Trophoblast cell (in vitro differentiated cells and primary cell): ENCODE data around the gene EIF2B5.

ENCODE experiments used
- DNase-seq, 2 donors: peaks; one replicate each; pipeline ENCODE4 v3.0.0-alpha.2; 2016
- H2AFZ ChIP-seq: 2 replicates; pipeline ENCODE4 v1.6.1; 2013; ENCODE audit warnings: low read length, moderate library complexity, mild to moderate bottlenecking; ENCODE audit not compliant: insufficient read depth, poor library complexity
- H2AK5ac ChIP-seq: 2 replicates; pipeline ENCODE4 v1.6.1; 2013; ENCODE audit warnings: mild to moderate bottlenecking, low read length
- H2BK120ac ChIP-seq: 2 replicates; pipeline ENCODE4 v1.6.1; 2013; ENCODE audit warnings: low read length, mild to moderate bottlenecking, moderate library complexity; ENCODE audit not compliant: insufficient read depth, poor library complexity
- H2BK12ac ChIP-seq: 2 replicates; pipeline ENCODE4 v1.6.1; 2013; ENCODE audit warnings: mild to moderate bottlenecking, low read length, moderate library complexity
- H2BK5ac ChIP-seq: 2 replicates; pipeline ENCODE4 v1.6.1; 2013; ENCODE audit warnings: low read length, low read depth, moderate library complexity, mild to moderate bottlenecking; ENCODE audit not compliant: poor library complexity
- H3K14ac ChIP-seq: 2 replicates; pipeline ENCODE4 v1.6.1; 2013; ENCODE audit warnings: mild to moderate bottlenecking, low read length
- H3K18ac ChIP-seq: 2 replicates; pipeline ENCODE4 v1.6.1; 2013; ENCODE audit warnings: mild to moderate bottlenecking, low read length
- H3K23ac ChIP-seq: 2 replicates; pipeline ENCODE4 v1.6.1; 2013; ENCODE audit warnings: low read length
- H3K27ac ChIP-seq: 2 replicates; pipeline ENCODE4 v1.5.1; 2013; ENCODE audit warnings: low read depth, mild to moderate bottlenecking, inconsistent platforms, low read length, moderate library complexity
- H3K27me3 ChIP-seq: 2 replicates; pipeline ENCODE4 v1.6.1; 2013; ENCODE audit warnings: inconsistent platforms, mild to moderate bottlenecking, low read length, moderate library complexity; ENCODE audit not compliant: insufficient read depth
- H3K36me3 ChIP-seq, 2 experiments: 1 replicate in 1 of 2; 2 replicates in 1 of 2; pipeline ENCODE4 v1.6.1; 2013; ENCODE audit warnings: low read length in 2 of 2, mild to moderate bottlenecking in 2 of 2, moderate library complexity in 1 of 2; ENCODE audit not compliant: insufficient read depth in 2 of 2, control insufficient read depth in 1 of 2
- H3K4ac ChIP-seq: 2 replicates; pipeline ENCODE4 v1.6.1; 2013; ENCODE audit warnings: low read depth, mild to moderate bottlenecking, low read length, moderate library complexity
- H3K4me1 ChIP-seq, 2 experiments: 1 replicate in 1 of 2; 2 replicates in 1 of 2; pipeline ENCODE4 v1.6.1; 2013; ENCODE audit warnings: low read length in 2 of 2, mild to moderate bottlenecking in 2 of 2, moderate library complexity in 1 of 2; ENCODE audit not compliant: insufficient read depth in 2 of 2, control insufficient read depth in 1 of 2
- H3K4me2 ChIP-seq: 2 replicates; pipeline ENCODE4 v1.6.1; 2013; ENCODE audit warnings: inconsistent platforms, mild to moderate bottlenecking, low read length, moderate library complexity
- H3K4me3 ChIP-seq: 2 replicates; pipeline ENCODE4 v1.5.1; 2013; ENCODE audit warnings: mild to moderate bottlenecking, low read depth, low read length, inconsistent platforms
- H3K79me1 ChIP-seq: one replicate; pipeline ENCODE4 v1.6.1; 2013; ENCODE audit warnings: low read length
- H3K79me2 ChIP-seq: 2 replicates; pipeline ENCODE4 v1.6.1; 2013; ENCODE audit warnings: low read length, mild to moderate bottlenecking; ENCODE audit not compliant: control insufficient read depth, insufficient read depth, poor library complexity
- H3K9ac ChIP-seq: 2 replicates; pipeline ENCODE4 v1.6.1; 2013; ENCODE audit warnings: mild to moderate bottlenecking, low read length
- H3K9me3 ChIP-seq: 2 replicates; pipeline ENCODE4 v1.6.1; 2013; ENCODE audit warnings: low read depth, mild to moderate bottlenecking, control low read depth, inconsistent platforms, low read length; ENCODE audit not compliant: insufficient read depth
- H4K12ac ChIP-seq: 2 replicates; pipeline ENCODE4 v1.6.1; 2013; ENCODE audit warnings: low read depth, mild to moderate bottlenecking, low read length, moderate library complexity
- H4K8ac ChIP-seq: 2 replicates; pipeline ENCODE4 v1.6.1; 2013; ENCODE audit warnings: low read depth, mild to moderate bottlenecking, low read length, moderate library complexity
- H4K91ac ChIP-seq: one replicate; pipeline ENCODE4 v1.6.1; 2013; ENCODE audit warnings: low read depth, mild to moderate bottlenecking, low read length, moderate library complexity
- WGBS: extraction: QIAGEN DNeasy Blood & Tissue Kit; methylation state at CpG from one replicate; pipeline ENCODE4 v1.1.7; 2013; ENCODE audit warnings: missing lambda C conversion rate; ENCODE audit not compliant: insufficient read length, insufficient coverage; ENCODE audit errors: extremely low coverage; 5-methylcytosine and 5-hydroxymethylcytosine counted together

The EIF2B5 gene

GRCh38 chr3:184188080-184188479 is 52.9 kb downstream of the EIF2B5 start:
- DNase-seq, result no peak
- no peak overlapping the region for H3K4me3 ChIP-seq
- H4K8ac ChIP-seq, result no peak overlapping the region
- peaks cover 0 to 7% of the 10 kb centered on the region in 2 experiments for H3K4me1 ChIP-seq
- no peak overlapping the region for H3K14ac ChIP-seq
- no peak overlapping the region for H3K9ac ChIP-seq
- H3K4me2 ChIP-seq, result no peak overlapping the region
- no peak overlapping the region for H4K12ac ChIP-seq
- H3K18ac ChIP-seq, result no peak overlapping the region
- no peak overlapping the region for H4K91ac ChIP-seq
- H2BK12ac ChIP-seq, result no peak overlapping the region
- H3K4ac ChIP-seq, result no peak overlapping the region
- H2AFZ ChIP-seq, result no peak overlapping the region
- peaks cover 48 to 59% of the 10 kb centered on the region in 2 experiments for H3K36me3 ChIP-seq
- no peak overlapping the region for H2AK5ac ChIP-seq
- peaks cover 10% of the 10 kb centered on the region for H3K79me1 ChIP-seq
- no peaks in the 10 kb centered on the region for H3K27me3 ChIP-seq
- peaks cover 3% of the 10 kb centered on the region for H3K9me3 ChIP-seq
- no CpG with 5 or more reads among the region's 17 CpGs for WGBS
- H3K79me2 ChIP-seq, result peaks cover 11% of the 10 kb centered on the region
- H2BK5ac ChIP-seq, result no peak overlapping the region
- no peak overlapping the region for H2BK120ac ChIP-seq
- no peak overlapping the region for H3K27ac ChIP-seq
- H3K23ac ChIP-seq, result no peak overlapping the region

GRCh38 chr3:184189421-184189820 is 54.3 kb downstream of the EIF2B5 start:
- H3K14ac ChIP-seq, result no peak overlapping the region
- H2AK5ac ChIP-seq, result no peak overlapping the region
- peaks cover 11% of the 10 kb centered on the region for H3K79me2 ChIP-seq
- peaks cover 10% of the 10 kb centered on the region for H3K79me1 ChIP-seq
- no peak overlapping the region for H2BK120ac ChIP-seq
- H3K36me3 ChIP-seq, result peaks cover 47 to 58% of the 10 kb centered on the region in 2 experiments
- H3K9ac ChIP-seq, result no peak overlapping the region
- H3K23ac ChIP-seq, result no peak overlapping the region
- H3K4me1 ChIP-seq, result peaks cover 0 to 7% of the 10 kb centered on the region in 2 experiments
- no peak overlapping the region for H4K12ac ChIP-seq
- no peak overlapping the region for H3K4me2 ChIP-seq
- no peak overlapping the region for H2AFZ ChIP-seq
- peaks cover 3% of the 10 kb centered on the region for H3K9me3 ChIP-seq
- no peak overlapping the region for H3K4me3 ChIP-seq
- H2BK12ac ChIP-seq, result no peak overlapping the region
- H4K91ac ChIP-seq, result no peak overlapping the region
- no peak for DNase-seq
- no peak overlapping the region for H4K8ac ChIP-seq
- H3K27me3 ChIP-seq, result no peaks in the 10 kb centered on the region
- no peak overlapping the region for H2BK5ac ChIP-seq
- no peak overlapping the region for H3K18ac ChIP-seq
- no CpG with 5 or more reads among the region's 13 CpGs for WGBS
- no peak overlapping the region for H3K27ac ChIP-seq
- H3K4ac ChIP-seq, result no peak overlapping the region

- H2BK12ac ChIP-seq, result no peak overlapping the region
- no CpG with 5 or more reads among the region's 10 CpGs for WGBS
- DNase-seq, result no peak
Measured at GRCh38 chr3:184192889-184193288, 57.7 kb downstream of the EIF2B5 start.

GRCh38 chr3:184193991-184194539 is 58.9 kb downstream of the EIF2B5 start:
- Histone ChIP-seq H2BK5ac (no peak overlapping the region), H3K23ac (no peak overlapping the region), H3K79me2 (no peaks in the 10 kb centered on the region), H3K9me3 (no peaks in the 10 kb centered on the region), H3K18ac (no peak overlapping the region), H2AFZ (no peak overlapping the region), H3K79me1 (no peaks in the 10 kb centered on the region), H2AK5ac (no peak overlapping the region), H3K27ac (no peak overlapping the region), H4K8ac (no peak overlapping the region), H3K4ac (no peak overlapping the region), H3K36me3 (peaks cover 43 to 50% of the 10 kb centered on the region in 2 experiments), H2BK120ac (no peak overlapping the region), H3K9ac (no peak overlapping the region), H4K12ac (no peak overlapping the region), H3K27me3 (no peaks in the 10 kb centered on the region), H3K4me3 (no peak overlapping the region), H4K91ac (no peak overlapping the region), H2BK12ac (no peak overlapping the region), H3K14ac (no peak overlapping the region), H3K4me2 (no peak overlapping the region), H3K4me1 (no peaks in the 10 kb centered on the region)
- DNase-seq, result no peak
- no CpG with 5 or more reads among the region's 9 CpGs for WGBS

More at GRCh38 chr3:184192889-184193288, 57.7 kb downstream of the EIF2B5 start:
- Histone ChIP-seq H3K79me2 (no peaks in the 10 kb centered on the region), H2AFZ (no peak overlapping the region), H3K18ac (no peak overlapping the region), H3K23ac (no peak overlapping the region), H3K36me3 (peaks cover 54 to 62% of the 10 kb centered on the region in 2 experiments), H3K14ac (no peak overlapping the region), H3K4ac (no peak overlapping the region), H4K91ac (no peak overlapping the region), H4K12ac (no peak overlapping the region), H3K27ac (no peak overlapping the region), H3K9me3 (no peaks in the 10 kb centered on the region), H2AK5ac (no peak overlapping the region), H2BK120ac (no peak overlapping the region), H3K4me1 (no peaks in the 10 kb centered on the region), H3K27me3 (no peaks in the 10 kb centered on the region), H4K8ac (no peak overlapping the region), H3K4me3 (no peak overlapping the region), H3K79me1 (no peaks in the 10 kb centered on the region), H3K9ac (no peak overlapping the region), H2BK5ac (no peak overlapping the region), H3K4me2 (no peak overlapping the region)
